Body of pancreas (tissue), 4 donors: ENCODE data around the gene UBQLN4.

Experiments used
- CTCF ChIP-seq, 7 experiments: fragments of 450-650 bp in 4 of 7; fragments of 200-600 bp in 3 of 7; sonication (generic) in 3 of 7; IDR thresholded peaks; one replicate each; pipeline ENCODE4 v1.5.1; 2016 to 2019; ENCODE audit warnings: antibody characterized with exemption in 7 of 7
- POLR2A ChIP-seq, 3 donors: fragments of 450-650 bp; IDR thresholded peaks; one replicate each; pipeline ENCODE4 v1.6.1; 2016; ENCODE audit warnings: antibody characterized with exemption in 3 of 3, mild to moderate bottlenecking in 2 of 3

- TF ChIP-seq POLR2A (IDR thresholded peaks at IDR 0.05) (no peak), CTCF (IDR thresholded peaks at IDR 0.05) (no peak)
Observed at GRCh38 chr1:156073740-156074139, 20.1 kb upstream of the UBQLN4 start.
